Bone marrow (tissue), 2 donors: ENCODE results near the gene TMEM187.

Experiments
- DNase-seq, 2 donors: peaks; one replicate each; lab custom pipeline; 2025; lab: John Stamatoyannopoulos, UW

Gene TMEM187

GRCh38 chrX:154019633-154020528, 47.3 kb downstream of the TMEM187 start, which contains the start of gene IRAK1:
TSS of gene IRAK1 (minus strand) at chrX:154019902. CDS start at chrX:154019812, 90 bp downstream.
- DNase-seq, result peak in 1 of 2 donors; percentile 54

DNA sequence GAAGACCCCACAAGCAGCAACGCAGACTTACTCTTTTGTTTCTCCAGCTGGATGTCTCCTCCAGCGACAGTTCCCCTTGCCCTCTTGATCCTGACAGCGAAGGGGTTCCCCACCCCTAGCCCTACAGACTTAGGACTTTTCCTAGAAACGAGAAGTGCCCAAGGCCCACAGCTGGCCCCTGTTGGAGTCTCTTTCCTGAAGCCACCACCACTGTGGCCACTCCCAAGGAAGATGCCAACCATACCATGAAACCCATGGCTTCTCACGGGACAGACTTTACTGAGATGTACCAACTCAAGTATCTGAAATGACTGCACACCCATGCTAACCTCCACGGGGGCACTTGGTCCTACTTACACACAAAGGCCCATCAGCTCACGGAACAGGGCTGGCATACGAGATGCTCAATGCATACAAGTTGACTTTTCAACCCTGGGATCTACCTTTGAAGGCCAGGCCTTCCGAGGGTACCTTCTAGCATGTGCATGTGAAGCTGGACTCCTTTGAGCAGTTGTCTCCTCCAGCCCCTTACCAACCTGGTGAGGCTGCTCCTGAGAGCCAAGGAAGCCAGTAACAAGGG, 48.1 kb downstream of the TMEM187 start:
- DNase-seq, result no peak

DNA sequence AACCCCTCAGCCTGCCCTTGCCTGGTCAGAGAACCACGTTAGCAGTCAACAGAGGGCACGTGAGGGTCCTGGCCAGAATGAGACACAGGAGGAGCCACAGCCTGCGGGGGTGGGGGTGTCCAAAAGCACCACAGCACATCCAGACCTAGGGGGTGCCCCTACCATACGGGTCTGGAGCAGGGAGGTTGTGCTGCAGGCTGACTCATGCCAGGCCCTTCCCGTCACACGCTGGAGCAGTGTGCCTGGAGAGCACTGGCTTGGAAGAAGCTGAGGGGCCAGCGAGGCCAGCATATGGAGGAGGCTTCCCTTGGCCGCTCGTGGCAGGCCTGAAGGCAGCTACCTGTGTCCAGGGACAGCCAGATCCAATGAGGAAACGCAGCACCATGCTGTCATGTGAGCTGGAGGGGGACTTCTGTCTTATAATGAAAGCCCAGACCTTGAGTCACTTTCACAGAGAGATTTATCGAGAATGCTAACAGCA, 48.6 kb downstream of the TMEM187 start:
- DNase-seq, result no peak

DNA sequence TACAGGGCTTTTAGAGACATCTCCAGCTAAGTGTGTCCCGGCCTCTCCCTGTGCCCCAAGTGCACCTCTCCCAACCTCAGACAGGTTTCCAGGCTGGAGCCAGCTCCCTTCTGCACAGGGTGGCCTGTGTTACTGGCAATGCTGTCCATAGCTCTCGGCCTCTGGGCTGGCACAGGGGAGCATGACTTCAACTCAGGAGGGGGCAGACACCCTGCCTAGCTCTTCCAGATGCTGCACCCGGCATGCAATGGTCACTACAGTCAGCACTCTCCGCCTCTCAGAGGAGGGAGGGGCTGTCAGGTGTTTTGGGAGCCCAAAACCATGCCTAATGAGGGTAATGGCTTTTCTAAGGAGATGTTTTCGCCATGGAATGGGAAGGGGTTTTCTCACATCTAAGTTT, 49.6 kb downstream of the TMEM187 start:
- no peak for DNase-seq

DNA sequence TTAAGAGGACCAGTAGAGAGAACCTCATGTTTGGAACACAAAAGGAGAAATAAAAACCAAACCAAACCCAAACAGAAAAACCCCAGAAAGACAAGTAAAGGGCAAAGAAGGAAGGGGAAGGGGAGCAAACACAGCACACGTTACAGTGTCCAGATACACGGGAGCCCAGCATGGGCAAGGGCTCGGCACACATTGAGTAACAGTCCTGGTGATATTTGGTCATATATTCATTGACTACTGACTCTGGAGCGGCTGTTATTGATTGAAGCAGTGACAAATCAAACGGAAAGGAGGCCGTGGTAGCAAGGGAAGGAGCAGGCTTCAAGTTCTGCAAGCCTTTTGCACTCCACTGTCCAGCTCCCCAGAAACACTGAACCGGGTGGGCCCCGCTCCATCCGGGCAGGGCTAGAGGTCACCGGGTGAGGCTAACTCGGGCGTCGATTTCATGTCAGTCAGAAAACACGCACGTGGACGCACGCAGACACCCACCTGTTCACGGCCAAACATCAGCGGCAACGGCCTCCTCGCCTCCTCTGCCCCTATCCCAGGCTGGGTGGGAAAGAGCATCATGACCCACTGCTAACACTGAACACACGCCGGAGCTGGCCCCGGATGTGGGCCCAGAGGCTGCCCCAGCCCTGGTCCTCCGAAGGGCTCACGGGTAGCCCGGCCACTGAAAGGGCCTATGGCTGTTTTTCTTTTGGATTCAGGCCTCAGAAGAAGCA, 50.9 kb downstream of the TMEM187 start:
- no peak for DNase-seq

GRCh38 chrX:154024271-154024670, 51.7 kb downstream of the TMEM187 start:
- no peak for DNase-seq

DNA sequence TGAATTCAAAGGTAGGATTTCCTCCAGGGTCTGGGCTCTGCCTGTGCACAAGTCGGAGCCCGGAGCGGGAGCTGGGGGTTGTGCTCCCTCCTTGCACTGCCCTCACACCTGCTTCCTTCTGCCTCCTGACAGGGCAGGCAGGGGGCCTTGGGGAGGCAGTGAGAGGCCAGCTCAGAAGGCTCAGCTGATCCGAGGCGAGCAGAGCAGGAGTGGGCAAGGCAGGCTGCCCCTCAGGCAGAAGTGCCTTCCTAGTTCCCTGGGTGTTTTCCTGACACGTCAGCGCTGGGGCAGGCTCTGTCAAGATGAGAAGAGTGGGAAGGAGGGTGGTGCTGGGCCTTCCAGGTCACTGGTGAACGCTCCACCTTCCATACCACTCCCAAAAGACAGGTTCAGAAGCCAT, 52.7 kb downstream of the TMEM187 start:
- DNase-seq, result no peak

GRCh38 chrX:154026136-154027021, 53.8 kb downstream of the TMEM187 start:
- DNase-seq, result no peak

- no peak for DNase-seq
Measured at GRCh38 chrX:154027022-154027402, 54.5 kb downstream of the TMEM187 start.

DNA sequence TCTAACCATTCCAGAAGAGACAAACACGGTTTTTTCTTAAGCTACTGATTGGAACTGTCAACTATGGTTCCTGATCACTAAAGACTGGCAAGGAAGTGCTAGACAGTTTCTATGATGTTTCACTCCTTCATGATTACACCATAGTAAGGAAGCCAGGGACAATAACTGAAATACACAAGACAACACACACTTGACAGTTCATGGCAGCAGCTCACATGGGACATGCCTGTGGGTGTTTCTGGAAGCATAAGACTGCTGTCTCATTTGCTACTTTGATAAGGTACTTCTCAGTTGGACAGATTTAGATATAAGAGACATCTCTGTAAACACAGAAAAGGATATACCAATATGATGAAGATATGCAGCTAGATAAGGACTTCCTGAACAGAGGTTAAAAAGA, 55.4 kb downstream of the TMEM187 start:
- no peak for DNase-seq

- DNase-seq, result no peak
Measured at GRCh38 chrX:154028502-154029184, 56.1 kb downstream of the TMEM187 start.

DNA sequence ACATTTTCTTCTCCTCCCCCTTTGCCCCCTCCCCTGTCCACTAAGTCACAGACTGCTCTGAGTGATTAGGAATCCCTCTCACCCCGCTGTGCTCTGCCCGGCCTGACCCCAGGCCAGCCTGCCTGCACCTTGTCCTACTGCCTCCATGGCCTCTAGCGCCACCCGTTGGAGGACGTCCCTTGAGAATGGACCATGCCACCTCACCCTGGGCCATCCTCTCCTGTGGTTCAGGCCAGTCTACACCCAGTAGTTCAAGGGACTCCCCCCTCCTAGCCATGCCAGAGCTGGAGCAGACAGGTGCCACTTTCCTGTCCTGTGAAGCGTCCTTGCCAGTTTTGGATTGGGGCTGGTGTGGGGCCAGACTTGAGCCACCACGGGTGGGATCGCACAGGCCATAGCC, 56.9 kb downstream of the TMEM187 start:
- DNase-seq, result no peak

- DNase-seq, result no peak
Measured at GRCh38 chrX:154030266-154030665, 57.7 kb downstream of the TMEM187 start.

DNA sequence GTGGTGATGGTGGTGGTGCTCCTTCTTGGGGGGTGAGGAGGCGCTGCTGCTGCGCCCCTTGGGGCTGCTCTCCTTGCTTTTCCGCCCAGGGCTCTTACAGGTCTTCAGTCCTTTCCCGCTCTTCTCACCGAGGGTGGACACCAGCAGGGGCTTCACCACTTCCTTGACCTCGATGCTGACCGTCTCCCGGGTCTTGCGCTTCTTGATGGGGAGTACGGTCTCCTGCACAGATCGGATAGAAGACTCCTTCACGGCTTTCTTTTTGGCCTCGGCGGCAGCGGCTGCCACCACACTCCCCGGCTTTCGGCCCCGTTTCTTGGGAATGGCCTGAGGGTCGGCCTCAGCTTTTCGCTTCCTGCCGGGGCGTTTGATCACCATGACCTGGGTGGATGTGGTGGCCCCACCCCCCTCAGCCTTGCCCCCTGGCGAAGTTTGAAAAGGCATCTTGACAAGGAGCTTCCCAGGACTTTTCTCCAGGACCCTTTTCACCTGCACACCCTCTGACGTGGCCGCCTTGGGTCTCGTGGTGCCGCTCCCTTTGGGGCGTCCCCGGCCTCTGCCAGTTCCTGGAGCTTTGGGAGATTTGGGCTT, 58.3 kb downstream of the TMEM187 start:
- no peak for DNase-seq

GRCh38 chrX:154032160-154032559, 59.6 kb downstream of the TMEM187 start:
- no peak for DNase-seq

- no peak for DNase-seq
Measured at GRCh38 chrX:154032653-154033052, 60.1 kb downstream of the TMEM187 start.
